SJSA1 (cell line): ENCODE measurements around the gene KIAA1191. TPM values are rescaled to one million over a fixed set of nuclear protein-coding genes. Genes with fewer than 3 reads are reported as not detected.
A peak's percentile ranks its signal among the peaks of the same experiment; 100 is the strongest.

Source experiments
- DNase-seq, 2 experiments: peaks; one replicate each; pipeline ENCODE4 v3.0.0-alpha.2; 2015 to 2020; ENCODE audit warnings: low spot score in 2 of 2, low read depth in 1 of 2
- H3K27ac ChIP-seq: fragments of 250-450 bp; sonication (Bioruptor Pico); 2 replicates; pipeline ENCODE4 v1.5.1; 2020; ENCODE audit warnings: mild to moderate bottlenecking, moderate library complexity
- H3K27me3 ChIP-seq: fragments of 250-450 bp; sonication (Bioruptor Pico); replicated peaks from 2 replicates; pipeline ENCODE4 v1.5.1; 2020; ENCODE audit warnings: mild to moderate bottlenecking, moderate library complexity
- H3K36me3 ChIP-seq: fragments of 250-450 bp; sonication (Bioruptor Pico); 2 replicates; pipeline ENCODE4 v1.5.1; 2020; ENCODE audit warnings: mild to moderate bottlenecking
- H3K4me1 ChIP-seq: fragments of 250-450 bp; sonication (Bioruptor Pico); replicated peaks from 2 replicates; pipeline ENCODE4 v1.6.1; 2021; ENCODE audit warnings: mild to moderate bottlenecking
- H3K4me3 ChIP-seq: fragments of 250-450 bp; sonication (Bioruptor Pico); 2 replicates; pipeline ENCODE4 v1.5.1; 2020; ENCODE audit warnings: mild to moderate bottlenecking
- H3K9me3 ChIP-seq: fragments of 250-450 bp; sonication (Bioruptor Pico); replicated peaks from 2 replicates; pipeline ENCODE4 v1.5.1; 2020; ENCODE audit warnings: mild to moderate bottlenecking
- total RNA-seq: library from RNA; depleted of rRNA; stranded (reverse); fragments of >200 nt; shearing (Covaris generic); gene quantifications from 2 replicates; pipeline ENCODE4 v1.2.3, GENCODE V29; 2014

KIAA1191 gene
- total RNA-seq, 1 experiment from 2014 or later, result 107 TPM

- H3K36me3 ChIP-seq, result peaks cover 66% of the 10 kb centered on the region
- DNase-seq, result no peak
- no peaks in the 10 kb centered on the region for H3K4me1 ChIP-seq
- no peak overlapping the region for H3K4me3 ChIP-seq
- no peaks in the 10 kb centered on the region for H3K9me3 ChIP-seq
- H3K27ac ChIP-seq, result no peak overlapping the region
- no peaks in the 10 kb centered on the region for H3K27me3 ChIP-seq
Observed at GRCh38 chr5:176396330-176396729, 34.8 kb upstream of the KIAA1191 start.

- Histone ChIP-seq H3K4me3 (no peak overlapping the region), H3K36me3 (peaks cover 71% of the 10 kb centered on the region), H3K27me3 (no peaks in the 10 kb centered on the region), H3K4me1 (no peaks in the 10 kb centered on the region), H3K9me3 (no peaks in the 10 kb centered on the region), H3K27ac (no peak overlapping the region)
- no peak for DNase-seq
Observed at GRCh38 chr5:176394881-176395675, 33.5 kb upstream of the KIAA1191 start.

GRCh38 chr5:176394096-176394495 lies 32.5 kb upstream of the KIAA1191 start:
- no peak for DNase-seq
- H3K36me3 ChIP-seq, result peaks cover 76% of the 10 kb centered on the region
- no peak overlapping the region for H3K4me3 ChIP-seq
- H3K27ac ChIP-seq, result no peak overlapping the region
- H3K4me1 ChIP-seq, result peaks cover 5% of the 10 kb centered on the region
- H3K27me3 ChIP-seq, result no peaks in the 10 kb centered on the region
- H3K9me3 ChIP-seq, result no peaks in the 10 kb centered on the region

- Histone ChIP-seq H3K36me3 (peaks cover 72% of the 10 kb centered on the region), H3K4me3 (no peak overlapping the region), H3K27me3 (no peaks in the 10 kb centered on the region), H3K27ac (no peak overlapping the region), H3K9me3 (no peaks in the 10 kb centered on the region), H3K4me1 (peaks cover 7% of the 10 kb centered on the region)
- no peak for DNase-seq
Observed at GRCh38 chr5:176392526-176392925, 31.0 kb upstream of the KIAA1191 start.

GRCh38 chr5:176391999-176392398 lies 30.4 kb upstream of the KIAA1191 start:
- Histone ChIP-seq H3K27me3 (no peaks in the 10 kb centered on the region), H3K36me3 (peaks cover 76% of the 10 kb centered on the region), H3K4me1 (peaks cover 13% of the 10 kb centered on the region), H3K9me3 (no peaks in the 10 kb centered on the region), H3K4me3 (no peak overlapping the region), H3K27ac (no peak overlapping the region)
- DNase-seq, result no peak

- Histone ChIP-seq H3K36me3 (peaks cover 75% of the 10 kb centered on the region), H3K4me3 (no peak overlapping the region), H3K4me1 (peaks cover 14% of the 10 kb centered on the region), H3K9me3 (no peaks in the 10 kb centered on the region), H3K27ac (no peak overlapping the region), H3K27me3 (no peaks in the 10 kb centered on the region)
- DNase-seq, result no peak
Observed at GRCh38 chr5:176391479-176391878, 29.9 kb upstream of the KIAA1191 start.

- Histone ChIP-seq H3K4me1 (peaks cover 14% of the 10 kb centered on the region), H3K9me3 (no peaks in the 10 kb centered on the region), H3K27me3 (no peaks in the 10 kb centered on the region), H3K36me3 (peaks cover 84% of the 10 kb centered on the region), H3K4me3 (peak overlapping the region; percentile 55), H3K27ac (peak overlapping the region; percentile 58)
- no peak for DNase-seq
Observed at GRCh38 chr5:176389135-176390123, 27.9 kb upstream of the KIAA1191 start.

- Histone ChIP-seq H3K36me3 (peaks cover 84% of the 10 kb centered on the region), H3K27ac (peak within 1 kb of the TSS; percentile 67), H3K4me1 (peaks cover 14% of the 10 kb centered on the region), H3K27me3 (no peaks in the 10 kb centered on the region), H3K9me3 (no peaks in the 10 kb centered on the region), H3K4me3 (peak within 1 kb of the TSS; percentile 55)
- DNase-seq, result peak; percentile 100
Observed at GRCh38 chr5:176388444-176389134, 27.0 kb upstream of the KIAA1191 start, which contains the start of the genes HIGD2A and NOP16. Gene HIGD2A (plus strand): TSS chr5:176388751. CDS start chr5:176388820, 69 bp downstream. Gene NOP16 (minus strand): TSS chr5:176388598. CDS start chr5:176388539, 59 bp downstream.

GRCh38 chr5:176388003-176388443 lies 26.5 kb upstream of the KIAA1191 start:
- Histone ChIP-seq H3K27ac (peak overlapping the region; percentile 67), H3K27me3 (no peaks in the 10 kb centered on the region), H3K9me3 (no peaks in the 10 kb centered on the region), H3K4me1 (peaks cover 14% of the 10 kb centered on the region), H3K4me3 (peak overlapping the region; percentile 55), H3K36me3 (peaks cover 84% of the 10 kb centered on the region)
- no peak for DNase-seq

GRCh38 chr5:176387384-176387925 lies 25.9 kb upstream of the KIAA1191 start:
- H3K36me3 ChIP-seq, result peaks cover 84% of the 10 kb centered on the region
- no peaks in the 10 kb centered on the region for H3K27me3 ChIP-seq
- DNase-seq, result no peak
- peak overlapping the region; percentile 67; the same call in 1 of the 2 replicates for H3K27ac ChIP-seq
- H3K9me3 ChIP-seq, result no peaks in the 10 kb centered on the region
- H3K4me1 ChIP-seq, result peaks cover 14% of the 10 kb centered on the region
- H3K4me3 ChIP-seq, result peak overlapping the region; percentile 55

- H3K27me3 ChIP-seq, result no peaks in the 10 kb centered on the region
- DNase-seq, result no peak
- H3K36me3 ChIP-seq, result peaks cover 84% of the 10 kb centered on the region
- H3K4me3 ChIP-seq, result no peak overlapping the region
- H3K27ac ChIP-seq, result no peak overlapping the region
- H3K9me3 ChIP-seq, result no peaks in the 10 kb centered on the region
- peaks cover 14% of the 10 kb centered on the region for H3K4me1 ChIP-seq
Observed at GRCh38 chr5:176386491-176386890, 24.9 kb upstream of the KIAA1191 start.

GRCh38 chr5:176384991-176385390 lies 23.4 kb upstream of the KIAA1191 start:
- no peak overlapping the region for H3K4me3 ChIP-seq
- H3K27ac ChIP-seq, result no peak overlapping the region
- H3K9me3 ChIP-seq, result no peaks in the 10 kb centered on the region
- no peak for DNase-seq
- H3K36me3 ChIP-seq, result peaks cover 81% of the 10 kb centered on the region
- no peaks in the 10 kb centered on the region for H3K27me3 ChIP-seq
- H3K4me1 ChIP-seq, result peaks cover 14% of the 10 kb centered on the region

GRCh38 chr5:176384366-176384930 lies 22.9 kb upstream of the KIAA1191 start:
- Histone ChIP-seq H3K9me3 (no peaks in the 10 kb centered on the region), H3K4me3 (no peak overlapping the region), H3K27me3 (no peaks in the 10 kb centered on the region), H3K36me3 (peaks cover 82% of the 10 kb centered on the region), H3K4me1 (peaks cover 9% of the 10 kb centered on the region), H3K27ac (no peak overlapping the region)
- no peak for DNase-seq
